Testis (tissue), 2 donors: Measurements from ENCODE around the gene NLRP1.

Experiments
- POLR2A ChIP-seq: fragments of 450-650 bp; IDR thresholded peaks from one replicate; pipeline ENCODE4 v1.6.1; 2017; ENCODE audit warnings: antibody characterized with exemption, mild to moderate bottlenecking, moderate library complexity
- TF ChIP-seq, protein P1 (sequence below), 3 experiments: fragments of 450-650 bp in 2 of 3; fragments of 200-600 bp in 1 of 3; sonication (generic) in 1 of 3; IDR thresholded peaks; one replicate each; pipeline ENCODE4 v1.5.1; 2016 to 2019; ENCODE audit warnings: antibody characterized with exemption in 3 of 3, mild to moderate bottlenecking in 2 of 3, moderate library complexity in 1 of 3

DNA sequence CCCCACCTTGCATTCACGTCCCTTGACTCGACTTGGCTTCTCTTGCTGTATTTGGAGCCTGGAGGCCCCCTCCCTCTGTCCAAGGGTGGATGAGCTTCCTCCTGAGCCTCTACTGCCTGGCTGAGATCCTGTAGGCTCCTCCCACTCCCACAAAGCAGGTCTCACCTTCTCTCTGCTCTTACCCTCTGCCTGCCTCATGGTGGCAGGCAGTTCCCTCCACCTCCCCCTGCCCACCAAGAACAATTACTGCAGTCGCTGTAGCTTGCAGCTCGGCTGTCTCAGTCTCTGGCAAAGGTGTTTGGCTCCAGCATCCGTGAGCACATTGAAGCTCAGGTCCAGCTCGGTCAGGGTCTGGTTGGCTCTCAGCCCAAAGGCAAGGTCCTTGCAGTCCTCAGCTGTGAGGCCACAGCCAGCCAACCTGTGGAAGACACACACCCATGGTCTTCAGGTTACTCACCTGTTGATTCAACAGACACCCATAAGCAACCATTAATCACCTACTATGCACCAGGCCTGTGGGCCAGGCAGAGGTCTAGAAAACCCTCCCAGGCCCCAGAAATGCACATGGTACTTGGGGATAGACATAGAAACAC is 42.6 kb downstream of the NLRP1 start:
- TF ChIP-seq, protein P1, sequence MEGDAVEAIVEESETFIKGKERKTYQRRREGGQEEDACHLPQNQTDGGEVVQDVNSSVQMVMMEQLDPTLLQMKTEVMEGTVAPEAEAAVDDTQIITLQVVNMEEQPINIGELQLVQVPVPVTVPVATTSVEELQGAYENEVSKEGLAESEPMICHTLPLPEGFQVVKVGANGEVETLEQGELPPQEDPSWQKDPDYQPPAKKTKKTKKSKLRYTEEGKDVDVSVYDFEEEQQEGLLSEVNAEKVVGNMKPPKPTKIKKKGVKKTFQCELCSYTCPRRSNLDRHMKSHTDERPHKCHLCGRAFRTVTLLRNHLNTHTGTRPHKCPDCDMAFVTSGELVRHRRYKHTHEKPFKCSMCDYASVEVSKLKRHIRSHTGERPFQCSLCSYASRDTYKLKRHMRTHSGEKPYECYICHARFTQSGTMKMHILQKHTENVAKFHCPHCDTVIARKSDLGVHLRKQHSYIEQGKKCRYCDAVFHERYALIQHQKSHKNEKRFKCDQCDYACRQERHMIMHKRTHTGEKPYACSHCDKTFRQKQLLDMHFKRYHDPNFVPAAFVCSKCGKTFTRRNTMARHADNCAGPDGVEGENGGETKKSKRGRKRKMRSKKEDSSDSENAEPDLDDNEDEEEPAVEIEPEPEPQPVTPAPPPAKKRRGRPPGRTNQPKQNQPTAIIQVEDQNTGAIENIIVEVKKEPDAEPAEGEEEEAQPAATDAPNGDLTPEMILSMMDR (IDR thresholded peaks at IDR 0.05): no peak
- TF ChIP-seq POLR2A: no peak
